GM18868 (cell line): ENCODE data around the gene DHX36.

Source experiments
- ATAC-seq: cut with Tn5 transposase; IDR thresholded peaks from one replicate; pipeline ENCODE4 v1.9.1; 2021; ENCODE audit warnings: mild to moderate bottlenecking, moderate library complexity; ENCODE audit not compliant: unreplicated experiment

Gene DHX36

DNA sequence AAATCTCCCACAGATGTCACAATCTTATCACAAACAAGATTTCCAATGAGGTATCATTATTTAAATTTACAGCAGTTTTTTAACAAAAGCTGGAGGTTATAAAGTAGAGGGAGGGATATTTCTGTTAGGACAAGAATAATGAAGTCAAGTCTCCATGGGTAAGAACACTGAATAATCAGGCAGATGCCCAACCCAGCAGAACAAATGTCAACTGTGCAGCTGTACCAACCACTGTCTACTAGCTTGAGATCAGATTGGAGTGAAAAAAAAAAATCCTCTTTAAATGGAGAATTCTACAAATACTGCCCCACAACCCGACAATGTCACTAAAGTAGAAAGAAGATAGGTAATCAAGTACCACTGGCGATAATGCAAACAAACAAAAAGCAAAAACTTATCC is 30.3 kb downstream of the DHX36 start:
- no peak for ATAC-seq

DNA sequence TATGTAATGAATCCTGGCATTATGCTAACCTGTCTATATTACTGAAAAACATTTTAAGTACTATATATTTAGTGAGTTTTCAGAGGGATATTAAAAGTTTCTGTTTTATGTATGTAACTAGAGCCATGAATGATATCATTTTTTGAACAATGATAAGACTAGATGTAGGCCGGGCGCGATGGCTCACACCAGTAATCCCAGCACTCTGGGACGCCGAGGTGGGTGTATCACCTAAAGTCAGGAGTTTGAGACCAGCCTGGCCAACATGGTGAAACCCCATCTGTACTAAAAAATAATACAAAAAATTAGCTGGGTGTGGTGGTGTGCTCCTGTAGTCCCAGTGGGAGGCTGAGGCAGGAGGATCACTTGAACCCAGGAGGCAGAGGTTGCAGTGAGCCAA is 34.1 kb downstream of the DHX36 start:
- no peak for ATAC-seq

DNA sequence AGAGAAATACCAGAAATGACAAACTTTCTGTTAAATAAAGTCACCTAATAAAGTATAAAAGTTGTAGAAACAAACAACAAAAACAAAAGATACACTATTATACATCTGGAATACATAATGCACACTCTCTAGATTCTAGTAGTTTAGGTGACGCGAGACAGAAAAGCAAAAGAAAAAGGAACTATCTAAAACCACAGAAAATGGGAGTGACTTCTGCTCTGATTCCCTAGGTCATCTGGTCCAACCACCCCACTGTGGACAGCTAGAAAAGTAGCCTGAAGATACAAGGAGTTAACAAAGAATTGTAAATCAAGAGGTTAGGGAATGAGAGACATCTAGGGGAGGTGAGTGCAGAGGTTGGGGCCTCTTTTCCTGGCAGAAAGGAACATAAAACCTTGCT is 39.1 kb downstream of the DHX36 start:
- peak; percentile 67 for ATAC-seq

DNA sequence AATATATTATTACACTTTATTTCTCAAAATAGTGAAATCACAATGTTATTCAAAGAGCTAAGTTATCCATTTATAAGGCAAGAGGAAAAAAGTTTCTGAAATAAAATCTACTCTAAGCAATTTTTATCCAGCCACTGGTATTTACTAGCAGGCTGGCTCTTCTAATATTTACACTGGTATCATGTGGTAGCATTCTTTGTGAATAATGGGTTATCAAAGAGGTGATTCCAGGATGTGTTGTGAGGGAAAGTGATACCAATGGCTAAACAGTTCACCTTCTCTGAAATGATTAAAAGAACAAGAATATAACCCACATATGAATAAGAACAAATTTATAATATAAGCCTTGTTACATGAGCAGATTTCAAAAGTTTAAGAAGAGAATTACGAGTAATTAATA is 44.1 kb downstream of the DHX36 start:
- no peak for ATAC-seq

DNA sequence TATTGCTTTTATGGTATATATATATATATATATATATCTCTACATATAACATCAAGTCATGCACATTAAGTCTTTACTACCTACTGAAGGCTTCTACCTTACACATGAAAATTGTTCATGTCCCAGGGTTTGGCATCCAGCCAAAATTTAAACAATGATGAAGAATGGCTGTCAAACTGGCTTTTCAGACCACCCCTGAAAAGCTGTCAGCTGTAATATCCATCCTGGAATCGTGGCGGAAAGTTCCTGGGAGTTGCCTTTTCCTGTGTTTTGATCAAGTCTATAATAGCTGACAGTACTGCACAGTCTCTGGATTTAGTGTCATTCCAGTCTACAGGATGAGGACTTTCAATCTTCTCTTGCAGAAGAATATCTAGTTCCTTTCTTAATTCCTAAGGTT is 48.3 kb downstream of the DHX36 start:
- no peak for ATAC-seq

DNA sequence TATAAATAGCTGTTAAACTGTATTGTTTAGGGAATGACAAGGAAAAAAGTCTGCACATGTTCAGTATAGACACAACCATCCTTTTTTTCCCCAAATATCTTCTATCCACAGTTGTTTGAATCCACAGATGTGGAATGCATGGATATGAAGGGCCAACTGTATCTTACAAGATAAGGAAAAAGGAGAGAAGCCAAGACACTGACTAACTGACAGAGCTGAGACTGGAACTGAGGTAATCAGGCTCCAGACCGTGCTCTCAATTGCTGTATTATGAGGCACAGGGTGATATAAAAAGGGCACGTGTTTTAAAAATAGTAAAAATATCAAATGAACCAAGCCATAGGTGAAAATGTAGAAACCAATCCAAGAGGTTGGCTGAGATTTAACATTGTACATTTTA is 49.0 kb downstream of the DHX36 start:
- ATAC-seq, result no peak

DNA sequence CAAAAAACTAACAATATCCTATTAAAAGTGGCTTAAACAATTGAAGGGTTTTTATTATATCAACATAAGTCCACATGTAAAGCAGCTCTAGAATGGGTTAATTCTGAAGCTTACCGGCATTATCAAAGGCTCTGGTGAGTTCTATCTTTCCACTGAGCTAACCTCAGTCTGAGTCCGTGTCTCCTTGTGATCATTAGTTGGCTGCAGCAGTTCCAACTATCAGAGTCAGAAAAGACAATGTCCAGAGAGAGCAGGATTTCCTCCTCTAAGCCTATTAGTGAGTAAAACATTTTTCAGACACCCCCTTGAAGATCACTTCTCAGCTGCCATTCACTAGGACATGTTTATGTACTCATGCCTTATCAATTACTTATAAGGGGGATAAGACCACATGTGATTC is 49.9 kb downstream of the DHX36 start:
- no peak for ATAC-seq

DNA sequence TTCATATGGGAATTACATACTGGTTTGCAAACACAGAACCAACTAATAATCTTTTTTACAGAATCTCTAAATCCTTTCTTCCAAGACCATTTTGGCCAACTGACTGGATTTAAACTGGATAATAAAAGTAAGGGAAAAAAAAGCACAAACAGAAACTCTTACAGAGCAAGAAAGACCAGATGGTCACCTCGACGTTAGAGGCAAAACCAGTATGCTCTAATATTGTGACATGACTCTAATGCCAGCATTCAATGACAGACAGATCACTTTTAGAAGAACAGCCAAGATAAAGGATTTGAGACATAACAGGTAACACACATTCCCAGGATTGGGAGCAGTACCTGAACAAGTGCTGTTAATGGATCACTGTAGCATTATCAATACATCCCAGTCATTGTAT is 50.9 kb downstream of the DHX36 start:
- ATAC-seq, result no peak

DNA sequence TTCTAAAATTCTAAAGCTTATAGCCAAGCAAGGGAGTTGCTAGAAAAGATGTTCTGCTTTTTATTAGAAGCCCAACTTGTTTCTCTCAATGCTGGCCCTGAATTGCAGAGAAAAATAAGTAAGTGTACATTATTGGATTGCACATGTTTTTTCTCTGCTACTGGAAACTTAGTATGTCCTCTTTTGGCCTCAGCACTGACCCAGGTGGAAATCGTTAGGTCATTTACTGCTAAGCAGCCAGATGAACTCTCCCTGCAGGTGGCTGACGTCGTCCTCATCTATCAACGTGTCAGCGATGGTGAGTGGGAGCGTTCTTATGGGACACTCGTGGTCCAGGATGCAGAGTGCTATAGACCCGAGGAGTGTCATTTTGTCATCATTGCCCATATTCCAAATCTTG is 69.8 kb downstream of the DHX36 start:
- no peak for ATAC-seq

DNA sequence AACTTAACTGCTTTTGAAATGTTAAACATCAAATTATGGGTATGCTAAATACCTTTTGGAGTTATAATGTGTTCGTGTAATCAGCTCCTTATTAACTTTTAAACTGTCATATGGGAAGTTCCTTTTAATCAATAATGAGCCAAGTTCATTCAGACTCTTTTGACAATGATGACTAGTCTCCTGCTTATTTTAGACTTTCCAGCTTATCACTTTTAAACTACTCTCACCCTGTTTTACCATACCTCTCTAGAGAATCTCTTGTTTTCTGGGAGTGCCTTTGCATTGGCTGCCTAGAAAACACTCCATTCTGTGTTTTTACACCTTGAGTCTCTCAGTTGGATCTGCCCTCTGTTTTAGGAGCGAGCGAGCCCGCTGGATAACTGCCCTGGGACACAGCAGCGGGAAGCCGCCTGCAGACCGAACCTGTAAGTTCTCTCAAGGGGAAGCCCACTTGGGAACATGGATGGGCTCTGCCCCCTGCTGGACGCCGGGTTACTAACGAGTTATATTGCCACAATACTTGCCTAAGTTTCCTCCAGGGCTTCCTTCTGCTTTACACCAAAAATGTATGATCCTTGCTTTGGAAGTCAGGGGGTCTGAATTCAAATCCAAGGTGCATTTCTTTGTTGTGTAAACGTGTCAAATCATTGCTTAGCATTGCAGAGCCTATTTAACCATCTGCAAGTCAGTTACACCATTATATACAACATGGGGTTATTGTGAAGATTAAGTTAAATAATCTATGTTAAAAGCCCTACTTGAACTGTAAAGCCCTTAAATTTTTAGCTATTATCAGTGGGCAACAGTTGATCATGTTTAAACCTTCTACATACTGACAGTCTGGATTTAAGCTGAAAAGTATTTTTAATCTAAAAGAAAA is 71.3 kb downstream of the DHX36 start:
- peak; percentile 90 for ATAC-seq

DNA sequence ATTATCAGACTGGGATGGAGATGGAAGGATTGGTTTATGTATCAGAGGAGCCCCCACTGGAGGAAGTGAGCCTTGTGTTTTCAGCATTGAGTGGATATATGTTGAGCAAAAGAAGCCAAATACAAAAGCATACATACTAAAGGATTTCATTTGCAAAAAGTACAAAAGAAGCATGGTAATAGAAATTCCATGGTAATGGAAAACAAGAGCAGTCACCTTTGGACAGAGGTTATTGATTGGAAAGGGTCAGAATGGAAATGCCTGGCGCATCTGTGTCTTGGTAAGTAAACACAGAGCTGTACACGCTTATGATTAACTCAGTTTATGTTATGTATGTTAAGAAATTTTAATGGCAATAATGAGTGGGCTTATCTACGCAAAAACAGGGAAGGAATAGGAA is 72.7 kb downstream of the DHX36 start:
- ATAC-seq, result no peak

DNA sequence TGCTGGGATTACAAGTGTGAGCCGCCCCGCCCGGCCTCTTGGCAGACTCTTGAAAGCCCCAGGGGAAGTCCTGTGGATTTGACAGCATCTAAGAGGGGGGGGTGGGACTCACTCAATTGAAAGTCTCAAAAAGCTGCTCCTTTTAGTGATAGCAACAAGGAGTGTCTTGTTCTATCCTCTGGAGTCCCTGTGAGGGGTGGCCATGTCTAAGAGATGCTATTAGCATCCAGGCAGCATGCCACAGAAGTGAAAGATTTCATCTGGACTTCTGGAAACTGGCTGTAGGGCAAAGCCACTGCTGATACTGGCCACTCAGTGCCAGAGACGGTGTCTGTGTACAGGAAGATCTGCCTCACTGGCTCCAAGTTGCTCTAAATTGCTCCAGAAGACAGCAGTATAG is 74.0 kb downstream of the DHX36 start:
- ATAC-seq, result no peak

DNA sequence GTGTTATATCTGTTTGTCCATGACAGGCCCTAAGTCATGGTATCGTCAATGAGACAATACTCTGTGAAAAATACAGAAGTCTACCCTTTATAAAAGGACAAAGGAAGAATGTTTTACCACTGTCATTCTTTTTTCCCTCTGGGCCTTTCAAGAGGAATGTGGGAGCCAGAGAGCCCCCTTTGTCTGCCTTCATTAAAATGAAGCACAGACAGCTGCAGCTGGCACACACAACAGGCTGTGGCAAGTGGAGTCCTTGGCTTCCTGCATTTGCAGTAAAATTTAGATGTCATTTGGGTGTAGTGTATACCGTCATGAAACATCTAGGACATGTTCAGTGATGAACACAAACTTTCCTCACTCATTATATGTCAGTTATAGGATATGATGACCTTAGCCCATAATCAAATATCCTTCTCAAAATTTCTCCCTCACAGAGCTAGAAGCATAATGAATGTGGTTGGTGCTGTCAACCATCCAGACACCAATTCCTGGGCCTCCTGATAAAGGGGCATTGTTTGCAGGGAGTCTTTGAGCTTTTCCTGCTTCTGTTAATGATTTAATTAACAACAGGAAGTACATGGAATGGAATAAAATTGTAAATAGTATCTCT is 76.4 kb downstream of the DHX36 start:
- no peak for ATAC-seq

DNA sequence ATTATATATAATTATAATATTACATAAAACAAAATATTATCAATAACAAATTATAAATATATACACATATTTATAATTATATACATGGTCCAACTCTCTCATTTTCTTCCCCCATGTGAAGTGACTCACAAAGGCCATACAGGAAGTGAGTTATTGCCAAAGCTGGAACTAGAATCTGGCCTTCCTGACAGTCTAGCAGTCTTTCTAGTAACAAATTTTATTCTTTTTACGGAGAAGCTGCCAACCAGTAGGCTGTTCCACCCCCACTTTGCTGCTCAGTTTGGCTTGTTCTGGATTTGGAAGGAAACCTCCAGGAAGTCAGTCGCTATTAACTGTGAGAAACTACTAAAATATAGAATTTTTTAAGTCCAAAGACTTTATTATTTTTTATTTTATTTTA is 79.6 kb downstream of the DHX36 start:
- no peak for ATAC-seq

DNA sequence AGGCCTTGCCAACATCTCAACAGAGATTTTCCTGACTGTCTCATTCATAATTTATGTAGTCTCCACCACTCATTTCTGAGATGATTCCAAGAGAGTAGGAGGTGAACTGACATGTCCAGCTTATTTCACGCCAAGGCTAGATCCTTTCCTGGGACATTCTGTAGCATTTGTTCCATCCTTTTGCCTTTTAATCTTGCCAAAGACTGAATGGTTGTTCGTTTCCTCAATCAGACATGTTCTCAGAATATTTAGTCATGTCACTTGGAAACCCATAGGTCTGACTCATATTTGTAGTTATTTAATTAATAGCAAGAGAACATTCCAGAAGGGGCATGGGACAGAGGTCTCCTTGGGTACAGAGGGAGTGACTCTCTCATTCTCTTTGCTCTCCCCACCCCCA is 80.9 kb downstream of the DHX36 start:
- ATAC-seq, result no peak

DNA sequence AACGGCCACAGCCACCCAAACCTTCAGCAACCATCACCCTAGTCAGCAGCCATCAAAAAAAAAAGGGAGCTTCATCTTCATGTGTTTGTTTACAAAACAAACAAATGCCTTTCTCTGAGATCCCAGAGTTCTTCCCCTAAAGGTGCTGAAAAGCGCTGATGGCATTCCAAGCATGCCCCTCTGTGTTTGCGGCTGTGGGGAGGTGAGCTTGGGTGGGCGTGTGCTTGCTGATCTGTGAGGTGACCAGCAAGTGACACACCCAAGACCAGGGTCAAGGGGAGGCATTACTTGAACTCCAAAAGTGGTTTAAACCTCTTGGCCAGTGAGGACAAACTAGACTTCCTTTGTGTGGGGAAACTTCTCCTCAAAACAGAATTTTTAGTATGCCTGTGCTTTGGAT is 81.5 kb downstream of the DHX36 start:
- ATAC-seq, result no peak

DNA sequence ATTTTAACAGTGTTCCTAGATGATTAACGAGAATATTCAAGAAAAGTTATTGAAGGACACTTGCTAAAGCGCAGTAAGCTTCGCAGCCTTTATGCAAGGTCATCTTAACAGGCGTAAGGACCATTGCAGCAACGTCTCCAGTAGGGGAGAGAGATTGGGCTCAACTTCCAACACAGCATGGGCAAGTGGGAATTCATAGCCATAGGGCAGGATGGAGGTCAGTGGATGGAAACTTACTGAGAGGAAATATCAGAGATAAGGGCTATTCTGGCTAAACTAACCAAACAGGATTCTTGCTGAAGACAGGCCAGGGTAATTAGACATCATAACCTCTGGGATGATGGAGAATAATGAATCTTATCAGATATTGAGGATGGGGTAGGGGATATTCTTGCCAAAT is 82.8 kb downstream of the DHX36 start:
- no peak for ATAC-seq

DNA sequence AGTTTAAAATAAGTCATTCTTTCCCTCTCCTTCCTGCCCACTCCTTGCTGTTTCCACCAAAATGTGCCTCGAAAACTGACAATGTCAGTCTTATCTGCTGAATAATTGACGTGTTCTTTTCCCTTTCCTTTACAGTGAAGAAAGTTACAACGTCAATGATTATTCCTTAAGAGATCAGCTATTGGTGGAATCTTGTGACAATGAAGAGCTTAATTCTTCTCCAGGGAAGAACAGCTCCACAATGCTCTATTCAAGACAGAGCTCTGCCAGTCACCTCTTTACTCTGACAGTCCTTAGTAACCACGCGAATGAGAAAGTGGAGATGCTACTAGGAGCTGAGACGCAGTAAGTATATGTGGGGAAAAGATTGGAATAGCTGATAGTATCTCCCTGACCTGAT is 84.1 kb downstream of the DHX36 start:
- no peak for ATAC-seq

DNA sequence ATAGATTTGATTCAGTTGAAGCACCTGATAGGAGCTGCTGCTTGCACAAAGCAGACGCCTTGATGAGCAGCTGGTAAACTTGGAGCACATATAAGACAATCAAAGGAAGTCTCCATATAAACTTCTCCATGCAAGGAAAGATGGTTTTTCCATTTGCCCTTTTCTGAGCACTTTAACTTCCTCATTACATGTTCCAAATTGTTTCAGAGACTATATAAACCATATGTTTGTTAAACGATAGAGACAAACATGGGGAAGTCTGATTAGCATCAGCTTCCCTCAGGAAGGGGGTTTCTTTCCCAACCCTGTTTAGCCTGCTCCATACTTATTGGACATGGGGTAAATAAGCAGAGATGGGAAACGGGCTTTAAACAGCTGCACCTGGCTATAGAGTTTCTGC is 88.0 kb downstream of the DHX36 start:
- ATAC-seq, result no peak

DNA sequence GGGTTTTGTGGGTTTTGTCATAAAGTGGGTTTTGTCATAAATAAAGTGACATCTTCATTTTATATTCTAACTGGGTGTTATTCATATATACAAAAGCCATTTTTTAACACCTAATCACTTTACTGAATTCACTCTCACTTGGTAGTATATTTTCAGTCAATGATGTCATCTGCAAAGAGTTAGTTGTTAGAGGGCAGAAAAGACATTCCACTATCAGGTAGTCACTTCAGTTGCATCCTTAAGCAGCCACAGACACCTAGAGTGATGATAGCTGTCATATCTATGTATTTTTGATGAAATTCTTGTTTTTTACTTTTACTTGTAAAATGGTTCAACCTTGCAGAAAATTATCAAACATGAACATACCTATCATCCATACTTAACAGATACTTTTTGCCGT is 89.0 kb downstream of the DHX36 start:
- no peak for ATAC-seq

DNA sequence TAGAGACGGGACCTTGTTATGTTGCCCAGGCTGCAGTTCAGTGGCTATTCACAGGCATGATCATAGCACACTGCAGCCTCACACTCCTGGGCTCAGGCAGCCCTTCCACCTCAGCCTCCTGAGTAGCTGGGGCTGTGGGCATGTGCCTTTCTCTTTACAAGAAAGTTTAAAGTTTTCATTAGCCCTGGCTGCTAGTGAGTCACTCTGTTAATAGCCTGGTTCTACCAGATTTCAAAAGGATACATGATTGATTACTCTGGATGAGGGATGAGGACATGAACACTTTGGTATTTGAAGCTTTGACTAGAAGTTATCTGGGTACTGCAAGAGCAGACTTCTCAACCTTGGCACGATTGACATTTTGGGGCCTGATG is 95.1 kb downstream of the DHX36 start:
- no peak for ATAC-seq

DNA sequence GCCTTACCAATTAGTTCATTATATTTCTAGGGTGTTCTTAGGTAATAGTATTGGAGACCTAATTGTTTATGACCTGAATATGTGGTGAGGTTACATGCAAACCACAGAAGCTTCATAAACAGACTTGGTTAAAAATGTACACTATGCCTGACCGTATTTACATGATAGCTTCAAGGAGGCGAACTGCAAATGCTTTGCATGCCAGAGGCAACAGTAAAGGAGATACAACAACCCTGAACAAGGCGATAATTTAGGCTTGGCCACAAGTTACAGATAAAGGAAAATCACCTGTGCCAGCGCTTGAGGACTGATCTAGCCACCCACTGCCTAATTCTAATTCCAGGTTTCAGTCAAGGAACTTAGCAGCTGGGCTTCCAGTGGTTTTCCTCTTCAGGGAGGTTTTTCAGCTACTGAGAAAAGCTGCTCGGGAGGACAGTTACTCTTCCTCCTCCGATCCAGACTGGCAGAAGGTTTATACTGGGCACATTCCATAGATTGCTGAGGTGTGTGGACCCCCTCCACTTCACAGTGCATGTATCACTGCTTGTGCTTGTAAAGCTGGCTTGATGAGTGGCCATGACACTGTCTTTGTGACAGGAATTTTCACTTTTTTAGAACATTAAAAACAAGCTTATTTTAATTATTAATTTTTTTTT is 95.6 kb downstream of the DHX36 start:
- no peak for ATAC-seq
